Measurements from ENCODE around the gene EVX2. TPM values are rescaled to one million over a fixed set of nuclear protein-coding genes. Genes with fewer than 3 reads are reported as not detected.
A peak's percentile ranks its signal among the peaks of the same experiment; 100 is the strongest.

EVX2 gene
- total and polyA plus RNA-seq, 8 donors: not detected

DNA sequence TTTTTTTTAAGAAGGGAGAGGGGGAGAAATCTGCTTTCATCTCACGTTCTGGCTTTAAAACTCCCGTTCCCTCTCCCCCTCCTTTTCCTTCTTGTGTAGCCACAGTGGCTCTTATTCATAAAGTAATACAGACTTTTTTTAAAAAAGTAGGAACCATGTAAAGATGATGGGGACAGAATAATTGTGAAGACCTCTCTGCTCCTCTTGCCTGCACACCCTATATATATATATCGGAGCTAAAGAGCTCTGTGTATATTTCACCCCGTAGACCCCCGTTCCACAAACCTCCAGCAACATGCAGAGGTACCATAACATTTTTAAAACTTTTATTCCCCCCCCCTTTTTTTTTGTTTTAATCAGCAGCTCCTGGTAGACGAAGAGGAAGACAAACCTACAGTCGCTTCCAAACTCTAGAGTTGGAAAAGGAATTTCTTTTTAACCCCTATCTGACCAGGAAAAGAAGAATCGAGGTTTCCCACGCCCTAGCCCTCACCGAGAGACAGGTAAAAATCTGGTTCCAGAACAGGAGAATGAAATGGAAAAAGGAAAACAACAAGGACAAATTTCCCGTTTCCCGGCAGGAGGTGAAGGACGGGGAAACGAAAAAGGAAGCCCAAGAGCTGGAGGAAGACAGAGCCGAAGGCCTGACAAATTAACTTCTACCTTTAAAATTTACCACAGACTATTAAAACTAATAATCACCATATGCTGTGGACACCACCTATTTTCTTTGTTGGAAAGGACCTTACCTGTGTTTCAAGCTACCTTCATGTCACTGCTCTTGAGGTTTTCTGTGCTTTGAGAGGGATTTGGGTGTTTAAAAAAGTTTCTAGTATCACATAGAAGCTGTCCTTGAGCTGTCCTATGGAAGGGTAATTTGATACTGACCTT is 47.4 kb upstream of the EVX2 start:
- WGBS, 5 donors: 12 to 16% (median 14%) methylated on average over 15 of the region's 15 CpGs
- Histone ChIP-seq H3K4me3 (peak overlapping the region; percentile 35 to 46 (median 40)), H3K4me1 (peaks cover 16 to 53% (median 35%) of the 10 kb centered on the region in 4 donors), H3K9me3 (peaks cover 0 to 25% (median 2%) of the 10 kb centered on the region in 4 donors), H3K27ac (peak overlapping the region in 4 of 5 donors; percentile 42 to 80 (median 76)), H3K27me3 (peaks cover 52 to 100% (median 93%) of the 10 kb centered on the region in 3 donors), H3K36me3 (no peaks in the 10 kb centered on the region)
- intact Hi-C loops (cut with DNase I; ENCODE audit: low total_unique reads): no loop called here
- DNase-seq: no peak
- TF ChIP-seq POLR2A (IDR thresholded peaks at IDR 0.05) (no peak), POLR2AphosphoS5 (IDR thresholded peaks at IDR 0.05) (no peak), EP300 (IDR thresholded peaks at IDR 0.05) (no peak)
- TF ChIP-seq, protein P1, sequence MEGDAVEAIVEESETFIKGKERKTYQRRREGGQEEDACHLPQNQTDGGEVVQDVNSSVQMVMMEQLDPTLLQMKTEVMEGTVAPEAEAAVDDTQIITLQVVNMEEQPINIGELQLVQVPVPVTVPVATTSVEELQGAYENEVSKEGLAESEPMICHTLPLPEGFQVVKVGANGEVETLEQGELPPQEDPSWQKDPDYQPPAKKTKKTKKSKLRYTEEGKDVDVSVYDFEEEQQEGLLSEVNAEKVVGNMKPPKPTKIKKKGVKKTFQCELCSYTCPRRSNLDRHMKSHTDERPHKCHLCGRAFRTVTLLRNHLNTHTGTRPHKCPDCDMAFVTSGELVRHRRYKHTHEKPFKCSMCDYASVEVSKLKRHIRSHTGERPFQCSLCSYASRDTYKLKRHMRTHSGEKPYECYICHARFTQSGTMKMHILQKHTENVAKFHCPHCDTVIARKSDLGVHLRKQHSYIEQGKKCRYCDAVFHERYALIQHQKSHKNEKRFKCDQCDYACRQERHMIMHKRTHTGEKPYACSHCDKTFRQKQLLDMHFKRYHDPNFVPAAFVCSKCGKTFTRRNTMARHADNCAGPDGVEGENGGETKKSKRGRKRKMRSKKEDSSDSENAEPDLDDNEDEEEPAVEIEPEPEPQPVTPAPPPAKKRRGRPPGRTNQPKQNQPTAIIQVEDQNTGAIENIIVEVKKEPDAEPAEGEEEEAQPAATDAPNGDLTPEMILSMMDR (IDR thresholded peaks at IDR 0.05): no peak

DNA sequence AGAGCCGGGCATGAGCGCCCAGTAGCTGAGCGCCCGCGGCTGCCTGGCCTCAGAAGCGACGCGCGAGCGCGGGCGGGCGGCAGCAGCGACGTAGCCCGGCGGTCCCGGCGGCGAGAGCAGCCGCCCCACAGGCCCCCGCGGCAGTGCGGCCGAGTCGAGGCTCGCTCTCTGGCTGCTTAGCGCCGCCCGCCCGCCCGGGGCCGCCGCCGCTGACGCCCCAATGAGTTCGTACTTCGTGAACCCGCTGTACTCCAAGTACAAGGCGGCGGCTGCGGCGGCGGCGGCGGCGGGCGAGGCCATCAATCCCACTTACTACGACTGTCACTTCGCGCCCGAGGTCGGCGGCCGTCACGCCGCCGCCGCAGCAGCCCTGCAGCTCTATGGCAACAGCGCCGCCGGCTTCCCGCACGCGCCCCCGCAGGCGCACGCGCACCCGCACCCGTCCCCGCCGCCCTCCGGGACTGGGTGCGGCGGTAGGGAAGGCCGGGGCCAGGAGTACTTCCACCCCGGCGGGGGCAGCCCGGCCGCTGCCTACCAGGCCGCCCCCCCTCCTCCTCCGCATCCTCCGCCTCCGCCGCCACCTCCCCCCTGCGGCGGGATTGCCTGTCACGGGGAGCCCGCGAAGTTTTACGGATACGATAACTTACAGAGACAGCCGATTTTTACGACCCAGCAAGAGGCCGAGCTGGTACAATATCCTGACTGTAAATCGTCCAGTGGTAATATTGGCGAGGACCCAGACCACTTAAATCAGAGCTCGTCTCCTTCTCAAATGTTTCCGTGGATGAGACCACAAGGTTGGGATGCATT is 46.6 kb upstream of the EVX2 start:
- WGBS, 5 donors: 2 to 9% (median 8%) methylated on average over 26 to 100 of the region's 100 CpGs
- intact Hi-C loops (cut with DNase I; ENCODE audit: low total_unique reads): no loop called here
- H3K36me3 ChIP-seq: no peaks in the 10 kb centered on the region
- peak in 1 of 2 donors; percentile 74 for DNase-seq
- H3K27ac ChIP-seq: peak overlapping the region; percentile 42 to 80 (median 75)
- H3K4me3 ChIP-seq: peak overlapping the region; percentile 35 to 49 (median 46)
- H3K9me3 ChIP-seq: peaks cover 0 to 25% (median 2%) of the 10 kb centered on the region in 4 donors
- peaks cover 16 to 45% (median 31%) of the 10 kb centered on the region in 4 donors for H3K4me1 ChIP-seq
- H3K27me3 ChIP-seq: peaks cover 52 to 100% (median 93%) of the 10 kb centered on the region in 3 donors
- TF ChIP-seq, protein P1 (IDR thresholded peaks at IDR 0.05): no peak
- TF ChIP-seq POLR2A (IDR thresholded peaks at IDR 0.05) (no peak), EP300 (IDR thresholded peaks at IDR 0.05) (no peak), POLR2AphosphoS5 (IDR thresholded peaks at IDR 0.05) (no peak)

DNA sequence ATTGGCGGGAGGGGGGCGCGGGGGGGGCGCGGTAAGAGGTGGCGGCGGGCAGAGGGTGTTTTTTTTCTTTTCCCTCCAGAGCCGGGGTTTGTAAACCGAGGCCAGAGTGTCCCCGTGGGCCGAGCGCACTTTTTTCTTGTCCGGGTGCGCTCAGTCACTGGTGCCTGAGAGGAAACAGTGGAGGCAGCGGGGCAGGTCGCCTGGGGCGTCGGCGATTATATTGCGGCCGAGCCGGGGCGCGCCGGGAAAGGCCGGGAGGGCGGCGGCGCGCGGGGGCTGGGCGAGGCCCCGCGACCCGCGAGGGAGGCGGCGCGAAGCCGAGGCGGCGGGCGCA is 46.0 kb upstream of the EVX2 start:
- peaks cover 16 to 45% (median 31%) of the 10 kb centered on the region in 4 donors for H3K4me1 ChIP-seq
- H3K27me3 ChIP-seq: peaks cover 53 to 100% (median 93%) of the 10 kb centered on the region in 3 donors
- WGBS, 5 donors: 2 to 7% (median 5%) methylated on average over 31 to 43 of the region's 43 CpGs
- no peaks in the 10 kb centered on the region for H3K36me3 ChIP-seq
- intact Hi-C loops (cut with DNase I; ENCODE audit: low total_unique reads): loop anchor here (5.0 to 10.0 kb wide), 2 partner anchors 525 to 1018 kb away; no protein-coding TSS in a partner anchor
- peaks cover 0 to 25% (median 2%) of the 10 kb centered on the region in 4 donors for H3K9me3 ChIP-seq
- peak overlapping the region; percentile 25 to 80 (median 76) for H3K27ac ChIP-seq
- no peak for DNase-seq
- TF ChIP-seq EP300 (IDR thresholded peaks at IDR 0.05): no peak
- TF ChIP-seq, protein P1 (IDR thresholded peaks at IDR 0.05): no peak
- TF ChIP-seq POLR2AphosphoS5 (IDR thresholded peaks at IDR 0.05): no peak
- no peak for TF ChIP-seq POLR2A (IDR thresholded peaks at IDR 0.05)
- peak overlapping the region; percentile 35 to 49 (median 46) for H3K4me3 ChIP-seq

All from stomach (tissue), 9 donors.